ENCODE results near the gene PPM1E.

The PPM1E gene

GRCh38 chr17:59001158-59001814 lies 245.6 kb downstream of the PPM1E start:
- DNase-seq: peak; percentile 59

- no peak for DNase-seq
Observed at GRCh38 chr17:59002126-59002525, 246.5 kb downstream of the PPM1E start.

GRCh38 chr17:59002848-59003247 lies 247.2 kb downstream of the PPM1E start:
- no peak for DNase-seq

- no peak for DNase-seq
Observed at GRCh38 chr17:59003860-59004259, 248.2 kb downstream of the PPM1E start.

- DNase-seq: peak; percentile 70
Observed at GRCh38 chr17:59004338-59005111, 248.9 kb downstream of the PPM1E start.

- no peak for DNase-seq
Observed at GRCh38 chr17:59007995-59008394, 252.3 kb downstream of the PPM1E start.

GRCh38 chr17:59008737-59009136 lies 253.1 kb downstream of the PPM1E start:
- DNase-seq: no peak

GRCh38 chr17:59010026-59010425 lies 254.4 kb downstream of the PPM1E start:
- no peak for DNase-seq

GRCh38 chr17:59011975-59012374 lies 256.3 kb downstream of the PPM1E start:
- DNase-seq: no peak

- no peak for DNase-seq
Observed at GRCh38 chr17:59018019-59018418, 262.4 kb downstream of the PPM1E start.

- DNase-seq: no peak
Observed at GRCh38 chr17:59024916-59025315, 269.3 kb downstream of the PPM1E start.

GRCh38 chr17:59026176-59026939 lies 270.7 kb downstream of the PPM1E start:
- DNase-seq: no peak

- no peak for DNase-seq
Observed at GRCh38 chr17:59027750-59028149, 272.1 kb downstream of the PPM1E start.

GRCh38 chr17:59028328-59028727 lies 272.7 kb downstream of the PPM1E start:
- no peak for DNase-seq

- no peak for DNase-seq
Observed at GRCh38 chr17:59030811-59031210, 275.2 kb downstream of the PPM1E start.

Measured in activated CD4-positive, alpha-beta T cell treated with anti-CD3 and anti-CD28 coated beads, Interleukin-2, amount 50 U/mL, for 1 hour (primary cell).